Prostate gland (tissue), 2 donors: ENCODE results near the gene CCDC91.

Source experiments
- CTCF ChIP-seq, 4 experiments: fragments of 200-600 bp in 2 of 4; fragments of 450-650 bp in 2 of 4; sonication (generic) in 2 of 4; IDR thresholded peaks; 1 replicate in 3 of 4; 2 replicates in 1 of 4; pipeline ENCODE4 v1.5.1; 2016 to 2019; ENCODE audit warnings: antibody characterized with exemption in 4 of 4, mild to moderate bottlenecking in 2 of 4, moderate library complexity in 2 of 4
- POLR2A ChIP-seq: fragments of 450-650 bp; IDR thresholded peaks from one replicate; pipeline ENCODE4 v1.6.1; 2016; ENCODE audit warnings: antibody characterized with exemption, mild to moderate bottlenecking

GRCh38 chr12:28446031-28446430 lies 255.8 kb downstream of the CCDC91 start:
- TF ChIP-seq CTCF (IDR thresholded peaks at IDR 0.05) = no peak
- TF ChIP-seq POLR2A = no peak
